SJSA1 (cell line): ENCODE measurements around the gene SLFN5. TPM values are rescaled to one million over a fixed set of nuclear protein-coding genes. Genes with fewer than 3 reads are reported as not detected.
"Not testable (repeated sequence)": the region's sequence is repeated elsewhere in the genome, so short reads cannot be mapped to it uniquely, and the experiment has no call there.

Source experiments
- DNase-seq, 2 experiments: peaks; one replicate each; pipeline ENCODE4 v3.0.0-alpha.2; 2015 to 2020; ENCODE audit warnings: low spot score in 2 of 2, low read depth in 1 of 2
- H3K27ac ChIP-seq: fragments of 250-450 bp; sonication (Bioruptor Pico); 2 replicates; pipeline ENCODE4 v1.5.1; 2020; ENCODE audit warnings: mild to moderate bottlenecking, moderate library complexity
- H3K27me3 ChIP-seq: fragments of 250-450 bp; sonication (Bioruptor Pico); replicated peaks from 2 replicates; pipeline ENCODE4 v1.5.1; 2020; ENCODE audit warnings: mild to moderate bottlenecking, moderate library complexity
- H3K36me3 ChIP-seq: fragments of 250-450 bp; sonication (Bioruptor Pico); 2 replicates; pipeline ENCODE4 v1.5.1; 2020; ENCODE audit warnings: mild to moderate bottlenecking
- H3K4me1 ChIP-seq: fragments of 250-450 bp; sonication (Bioruptor Pico); replicated peaks from 2 replicates; pipeline ENCODE4 v1.6.1; 2021; ENCODE audit warnings: mild to moderate bottlenecking
- H3K4me3 ChIP-seq: fragments of 250-450 bp; sonication (Bioruptor Pico); 2 replicates; pipeline ENCODE4 v1.5.1; 2020; ENCODE audit warnings: mild to moderate bottlenecking
- H3K9me3 ChIP-seq: fragments of 250-450 bp; sonication (Bioruptor Pico); replicated peaks from 2 replicates; pipeline ENCODE4 v1.5.1; 2020; ENCODE audit warnings: mild to moderate bottlenecking
- total RNA-seq: library from RNA; depleted of rRNA; stranded (reverse); fragments of >200 nt; shearing (Covaris generic); gene quantifications from 2 replicates; pipeline ENCODE4 v1.2.3, GENCODE V29; 2014

The SLFN5 gene
- total RNA-seq, 1 experiment from 2014 or later = 20.9 TPM

- Histone ChIP-seq H3K4me3 (no peak overlapping the region), H3K9me3 (no peaks in the 10 kb centered on the region)
Measured at GRCh38 chr17:35287286-35287811, 44.5 kb downstream of the SLFN5 start.

DNA sequence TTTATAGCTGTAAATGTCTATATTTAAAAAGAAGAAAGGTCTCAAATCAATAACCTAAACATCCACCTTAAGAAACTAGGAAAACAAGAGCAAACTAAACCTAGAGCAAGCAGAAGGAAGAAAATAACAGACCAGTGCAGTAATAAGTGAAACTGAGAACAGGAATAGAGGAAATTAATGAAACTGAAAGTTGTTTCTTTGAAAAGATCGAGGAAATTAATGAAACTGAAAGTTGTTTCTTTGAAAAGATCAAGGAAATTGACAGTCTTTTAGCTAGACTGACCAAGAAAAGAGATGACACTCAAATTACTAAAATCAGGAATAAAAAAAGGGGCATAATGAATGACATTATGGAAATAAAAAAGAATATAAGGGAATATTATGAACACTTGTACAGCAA, 46.4 kb downstream of the SLFN5 start:
- no peak for DNase-seq
- Histone ChIP-seq H3K4me3 (no peak overlapping the region), H3K36me3 (no peaks in the 10 kb centered on the region), H3K27ac (no peak overlapping the region), H3K9me3 (no peaks in the 10 kb centered on the region), H3K27me3 (no peaks in the 10 kb centered on the region), H3K4me1 (0 out of 2 replicates have a peak, but pooled peaks cover 6% of the 10 kb centered on the region)

More at GRCh38 chr17:35287286-35287811, 44.5 kb downstream of the SLFN5 start:
- DNase-seq = no peak
- H3K27ac ChIP-seq = no peak overlapping the region
- no peaks in the 10 kb centered on the region for H3K27me3 ChIP-seq
- H3K4me1 ChIP-seq = 0 out of 2 replicates have a peak, but pooled peaks cover 6% of the 10 kb centered on the region
- H3K36me3 ChIP-seq = no peaks in the 10 kb centered on the region

GRCh38 chr17:35291802-35292201, 48.9 kb downstream of the SLFN5 start:
- no peak for DNase-seq
- Histone ChIP-seq H3K36me3 (no peaks in the 10 kb centered on the region), H3K27me3 (no peaks in the 10 kb centered on the region), H3K9me3 (no peaks in the 10 kb centered on the region), H3K4me1 (peaks cover 15% of the 10 kb centered on the region), H3K27ac (no peak overlapping the region), H3K4me3 (no peak overlapping the region)

DNA sequence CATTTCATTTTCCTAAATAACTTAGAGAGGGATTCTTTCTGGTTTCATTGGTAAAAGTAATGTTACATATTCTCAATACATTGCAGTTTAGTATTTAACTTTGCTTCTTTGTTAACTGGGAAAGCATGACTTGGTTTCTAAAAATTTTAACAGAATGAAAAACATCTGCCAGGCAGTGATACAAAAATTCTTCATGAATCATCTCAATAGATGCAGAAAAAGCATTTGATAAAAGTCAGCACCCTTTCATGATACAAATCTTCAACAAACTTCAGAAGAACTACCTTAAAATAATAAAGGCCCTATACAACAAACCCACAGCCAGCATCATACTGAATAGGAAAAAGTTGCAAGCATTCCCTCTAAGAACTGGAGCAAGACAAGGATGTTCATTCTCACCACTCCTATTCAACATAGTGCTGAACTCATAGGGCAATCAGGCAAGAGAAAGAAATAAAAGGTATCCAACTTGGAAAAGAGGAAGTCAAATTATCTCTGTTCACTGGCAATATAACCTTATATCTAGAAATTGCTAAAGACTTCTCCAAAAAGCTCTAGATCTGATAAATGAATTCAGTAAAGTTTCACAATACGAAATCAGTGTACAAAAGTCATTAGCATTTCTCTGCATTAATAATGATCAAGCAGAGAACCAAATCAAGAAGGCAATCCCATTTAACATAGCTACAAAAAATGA, 50.4 kb downstream of the SLFN5 start:
- no peak for DNase-seq
- Histone ChIP-seq H3K36me3 (no peaks in the 10 kb centered on the region), H3K9me3 (no peaks in the 10 kb centered on the region; the same call in 1 of the 2 replicates), H3K27ac (no peak overlapping the region), H3K27me3 (no peaks in the 10 kb centered on the region), H3K4me1 (peaks cover 27% of the 10 kb centered on the region), H3K4me3 (no peak overlapping the region)

DNA sequence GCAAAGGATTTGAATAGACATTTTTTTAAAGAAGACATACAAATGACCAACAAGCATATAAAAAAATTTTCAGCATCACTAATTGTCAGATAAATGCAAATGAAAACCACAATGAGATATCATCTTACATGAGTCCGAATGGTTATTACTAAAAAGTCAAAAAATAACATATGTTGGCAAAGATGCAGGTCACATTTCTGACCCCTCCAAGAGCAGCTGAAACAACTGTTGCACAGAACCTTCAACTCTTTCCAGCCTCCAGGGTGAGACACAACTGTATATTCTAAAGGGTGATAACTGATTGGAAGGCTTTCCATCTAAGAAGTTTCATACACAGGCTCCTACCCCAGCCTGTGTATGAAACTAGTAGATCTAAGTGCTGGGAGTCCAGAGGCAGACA, 51.9 kb downstream of the SLFN5 start:
- no peak overlapping the region for H3K27ac ChIP-seq
- no peak overlapping the region for H3K4me3 ChIP-seq
- H3K4me1 ChIP-seq = peaks cover 35% of the 10 kb centered on the region
- H3K27me3 ChIP-seq = no peaks in the 10 kb centered on the region
- DNase-seq = no peak
- no peaks in the 10 kb centered on the region for H3K36me3 ChIP-seq
- no peaks in the 10 kb centered on the region; the same call in 1 of the 2 replicates for H3K9me3 ChIP-seq

- Histone ChIP-seq H3K27ac (peak overlapping the region; percentile 5; the same call in 1 of the 2 replicates), H3K9me3 (no peaks in the 10 kb centered on the region; the same call in 1 of the 2 replicates), H3K4me1 (peaks cover 35% of the 10 kb centered on the region), H3K4me3 (no peak overlapping the region), H3K27me3 (no peaks in the 10 kb centered on the region), H3K36me3 (no peaks in the 10 kb centered on the region)
- no peak for DNase-seq
Measured at GRCh38 chr17:35295686-35296085, 52.8 kb downstream of the SLFN5 start.

- no peaks in the 10 kb centered on the region; the same call in 1 of the 2 replicates for H3K9me3 ChIP-seq
- no peaks in the 10 kb centered on the region for H3K36me3 ChIP-seq
- peaks cover 29% of the 10 kb centered on the region for H3K4me1 ChIP-seq
- 0 out of 2 replicates have a peak overlapping the region, but pooled peaks have one; percentile 1 for H3K27ac ChIP-seq
- H3K4me3 ChIP-seq = no peak overlapping the region
- peak in 1 of 2 experiments; percentile 75 for DNase-seq
- no peaks in the 10 kb centered on the region for H3K27me3 ChIP-seq
Measured at GRCh38 chr17:35297666-35298065, 54.8 kb downstream of the SLFN5 start.

DNA sequence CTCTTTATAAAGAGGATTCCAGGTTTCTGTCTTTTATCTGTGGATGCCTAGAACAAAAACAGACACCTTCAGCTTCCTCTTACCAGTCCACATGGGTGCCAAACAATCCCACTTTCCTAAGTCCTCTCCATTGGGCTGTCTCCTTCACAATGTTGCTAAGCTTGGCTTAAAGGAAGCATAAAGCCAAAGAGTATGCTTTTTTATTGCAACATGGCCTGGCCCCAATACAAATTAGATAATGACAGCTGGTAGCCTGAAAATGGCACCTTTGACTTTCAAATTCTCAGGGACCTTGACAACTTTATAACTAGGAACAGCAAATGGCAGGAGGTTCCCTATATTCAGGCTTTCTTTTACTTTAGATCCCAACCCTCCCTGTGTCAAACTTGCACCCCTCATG, 55.8 kb downstream of the SLFN5 start:
- Histone ChIP-seq H3K9me3 (no peaks in the 10 kb centered on the region; the same call in 1 of the 2 replicates), H3K27ac (no peak overlapping the region), H3K4me3 (no peak overlapping the region), H3K4me1 (peaks cover 29% of the 10 kb centered on the region), H3K36me3 (no peaks in the 10 kb centered on the region), H3K27me3 (no peaks in the 10 kb centered on the region)
- DNase-seq = no peak

DNA sequence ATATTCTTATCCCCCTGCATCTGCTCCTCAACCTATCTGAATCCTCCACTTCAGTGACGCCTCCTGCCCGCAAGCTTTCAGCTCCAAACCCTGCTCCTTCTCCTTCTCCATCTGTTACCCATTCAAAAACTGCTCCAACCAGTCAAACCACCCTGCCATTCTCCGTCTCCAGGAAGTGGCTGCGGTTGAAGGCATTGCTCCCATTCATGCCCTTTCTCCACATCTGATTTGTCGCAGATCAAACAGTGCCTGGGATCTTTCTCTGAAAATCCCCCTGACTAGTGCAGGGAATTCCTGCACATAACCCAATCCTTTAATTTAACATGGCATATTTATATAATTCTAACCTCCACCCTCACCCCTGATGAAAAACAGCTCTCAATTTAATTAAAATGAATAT, 56.3 kb downstream of the SLFN5 start:
- no peak overlapping the region for H3K4me3 ChIP-seq
- H3K36me3 ChIP-seq = no peaks in the 10 kb centered on the region
- no peak overlapping the region for H3K27ac ChIP-seq
- H3K4me1 ChIP-seq = peaks cover 29% of the 10 kb centered on the region
- H3K27me3 ChIP-seq = no peaks in the 10 kb centered on the region
- DNase-seq = peak in 1 of 2 experiments; percentile 14
- no peaks in the 10 kb centered on the region; the same call in 1 of the 2 replicates for H3K9me3 ChIP-seq

- not testable (repeated sequence) for DNase-seq, H3K36me3 ChIP-seq, H3K4me3 ChIP-seq, H3K9me3 ChIP-seq, H3K4me1 ChIP-seq, H3K27ac ChIP-seq, H3K27me3 ChIP-seq
Measured at GRCh38 chr17:35309345-35309744, 66.5 kb downstream of the SLFN5 start.

- Histone ChIP-seq H3K4me1 (peaks cover 18% of the 10 kb centered on the region), H3K27ac (no peak overlapping the region), H3K9me3 (no peaks in the 10 kb centered on the region), H3K4me3 (no peak overlapping the region), H3K27me3 (no peaks in the 10 kb centered on the region), H3K36me3 (no peaks in the 10 kb centered on the region)
- no peak for DNase-seq
Measured at GRCh38 chr17:35312346-35312745, 69.5 kb downstream of the SLFN5 start.

GRCh38 chr17:35312790-35313711, 70.2 kb downstream of the SLFN5 start:
- peak in 1 of 2 experiments; percentile 40 for DNase-seq
- Histone ChIP-seq H3K27ac (no peak overlapping the region), H3K4me3 (no peak overlapping the region)

GRCh38 chr17:35313875-35314409, 71.1 kb downstream of the SLFN5 start:
- no peak for DNase-seq
- H3K9me3 ChIP-seq = no peaks in the 10 kb centered on the region
- peaks cover 18% of the 10 kb centered on the region for H3K4me1 ChIP-seq
- no peaks in the 10 kb centered on the region for H3K36me3 ChIP-seq
- no peak overlapping the region for H3K27ac ChIP-seq
- no peak overlapping the region for H3K4me3 ChIP-seq
- no peaks in the 10 kb centered on the region for H3K27me3 ChIP-seq

More at GRCh38 chr17:35312790-35313711, 70.2 kb downstream of the SLFN5 start:
- H3K4me1 ChIP-seq = peaks cover 18% of the 10 kb centered on the region
- H3K27me3 ChIP-seq = no peaks in the 10 kb centered on the region
- no peaks in the 10 kb centered on the region for H3K9me3 ChIP-seq
- no peaks in the 10 kb centered on the region for H3K36me3 ChIP-seq
